KOPT-K1 (cell line): Measurements from ENCODE around the gene HAND2.

Source experiments
- H3K27ac ChIP-seq: fragments of 200-600 bp; sonication (generic); 2 replicates; pipeline ENCODE4 v1.5.1; 2016; ENCODE audit warnings: antibody characterized with exemption, mild to moderate bottlenecking, low read depth, low read length; ENCODE audit not compliant: poor library complexity, severe bottlenecking
- H3K36me3 ChIP-seq: fragments of 200-600 bp; sonication (generic); 2 replicates; pipeline ENCODE4 v1.5.1; 2017; ENCODE audit warnings: antibody characterized with exemption, mild to moderate bottlenecking, low read length, moderate library complexity; ENCODE audit not compliant: insufficient read depth
- H3K9me3 ChIP-seq: fragments of 200-600 bp; sonication (generic); 2 replicates; pipeline ENCODE4 v1.5.1; 2017; ENCODE audit warnings: antibody characterized with exemption, low read length, mild to moderate bottlenecking; ENCODE audit not compliant: insufficient read depth, poor library complexity, severe bottlenecking

HAND2 gene

DNA sequence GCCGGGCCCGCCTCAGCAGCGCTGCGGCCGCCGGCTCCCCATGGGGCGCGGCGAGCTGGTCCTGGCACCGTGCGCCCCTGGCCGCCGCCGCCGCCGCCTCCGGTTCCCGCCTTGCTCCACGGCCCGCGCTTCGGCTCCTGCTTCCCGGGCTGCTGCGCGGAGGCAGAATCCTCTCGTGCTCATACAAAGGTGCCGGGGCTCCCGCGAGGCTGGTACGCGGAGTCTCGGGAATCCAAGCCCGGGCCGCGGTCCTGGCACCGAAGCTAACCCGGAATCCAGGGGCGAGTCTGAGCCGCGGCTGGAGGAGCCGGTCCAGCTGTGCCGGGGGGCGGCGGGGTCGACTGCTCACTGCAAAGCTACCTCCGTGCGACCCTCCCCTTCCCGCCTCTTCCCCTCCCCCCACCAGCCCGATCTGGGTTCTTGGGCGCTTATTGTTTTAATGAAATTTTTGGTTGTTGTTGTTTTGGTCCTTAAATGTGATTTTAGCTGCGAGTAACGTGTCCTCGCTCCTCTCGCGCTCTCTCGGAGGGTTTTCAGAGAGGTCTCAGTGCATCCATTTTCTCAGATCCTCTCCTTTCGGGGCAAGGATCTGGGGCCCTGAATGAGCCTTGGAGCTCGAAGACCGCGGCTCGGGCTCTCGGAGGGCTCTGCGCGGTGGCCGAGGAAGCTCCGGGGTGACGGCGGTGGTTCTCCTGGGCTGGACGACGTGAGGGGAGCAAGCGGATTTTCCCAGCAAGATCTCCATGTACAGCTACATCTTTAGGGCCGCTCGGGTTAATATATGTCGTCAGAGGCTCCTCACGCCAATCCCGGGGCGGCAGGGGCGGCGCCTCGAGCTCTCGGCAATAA lies at the start of gene HAND2:
Gene HAND2, minus strand, starts transcription at position 753 of the 849 bp plus-strand sequence. CDS start 940 bp downstream, outside the sequence.
- H3K27ac ChIP-seq = no peak within 1 kb of the TSS
- peaks cover 10% of the 10 kb centered on the region for H3K9me3 ChIP-seq
- no peaks in the 10 kb centered on the region for H3K36me3 ChIP-seq

DNA sequence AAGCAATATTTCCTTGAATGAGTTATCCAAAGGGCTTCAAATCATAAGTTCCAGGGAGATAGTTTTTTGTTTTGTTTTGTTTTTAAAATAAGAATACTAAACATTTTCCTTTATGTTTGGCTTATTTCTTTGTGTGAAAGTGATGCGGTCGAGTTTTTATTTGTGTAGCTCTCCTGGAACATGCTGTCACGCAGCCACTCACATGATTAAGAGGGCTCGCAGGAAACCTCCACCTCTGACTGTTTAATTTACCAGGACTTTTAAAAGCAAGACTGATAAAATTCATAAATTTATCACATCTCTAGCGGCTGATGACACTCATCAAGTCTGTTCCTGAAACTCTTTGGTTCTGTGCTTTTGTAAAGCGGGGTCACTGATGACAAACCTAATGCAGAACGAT lies 48.9 kb upstream of the HAND2 start:
- Histone ChIP-seq H3K27ac (no peak overlapping the region), H3K36me3 (no peaks in the 10 kb centered on the region), H3K9me3 (no peaks in the 10 kb centered on the region)

DNA sequence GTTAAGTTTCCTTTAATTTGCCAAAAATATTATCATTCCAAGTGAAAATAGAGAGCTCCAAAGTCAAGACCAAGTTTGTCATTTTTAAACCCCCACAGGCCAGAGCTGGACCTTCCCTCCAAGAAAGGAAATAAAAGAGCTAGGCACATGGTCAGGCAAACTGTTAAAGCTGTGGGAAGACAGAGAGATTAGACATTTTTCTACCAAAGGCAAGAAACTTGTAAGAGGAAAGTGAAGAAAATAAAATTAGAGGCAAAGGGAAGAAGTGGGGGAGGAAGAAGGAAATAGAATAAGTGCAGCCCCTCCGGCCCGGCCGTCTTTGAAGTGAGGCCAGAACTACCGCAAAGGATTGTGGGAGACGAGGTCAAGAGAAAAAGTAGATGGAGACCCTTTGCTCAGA lies 47.9 kb upstream of the HAND2 start:
- Histone ChIP-seq H3K27ac (no peak overlapping the region), H3K9me3 (no peaks in the 10 kb centered on the region), H3K36me3 (no peaks in the 10 kb centered on the region)

DNA sequence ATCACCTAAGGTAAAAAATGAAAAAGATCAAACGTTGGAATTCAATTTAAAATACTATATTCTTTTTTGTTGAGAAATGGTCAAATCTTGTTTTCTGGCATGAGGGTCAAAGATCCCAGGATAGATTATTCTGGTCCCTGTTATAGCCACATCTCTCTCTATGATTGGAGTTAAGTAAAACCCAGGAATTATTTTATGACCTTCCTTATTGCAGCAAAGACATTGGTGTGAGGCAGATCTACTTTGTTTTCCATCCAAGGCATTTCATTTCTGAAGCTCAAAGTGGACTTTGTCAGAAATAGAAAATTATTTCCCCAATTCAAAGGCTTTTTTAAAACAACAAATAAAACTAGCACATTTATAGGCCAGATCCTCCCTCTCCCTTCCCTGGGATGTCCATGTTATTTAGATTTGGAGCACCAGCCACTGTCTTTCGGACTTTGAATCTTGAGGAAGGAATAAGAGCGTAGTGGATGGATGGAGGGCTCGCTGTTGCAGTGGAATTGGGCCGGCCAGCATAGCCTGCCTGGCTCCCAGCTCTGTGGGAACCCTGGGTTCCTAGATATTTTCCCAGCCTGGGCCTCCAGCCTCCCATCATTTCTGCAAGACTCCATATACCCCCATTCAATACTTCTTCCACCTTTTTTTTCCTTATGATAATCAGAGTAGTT lies 45.6 kb upstream of the HAND2 start:
- Histone ChIP-seq H3K36me3 (no peaks in the 10 kb centered on the region), H3K27ac (no peak overlapping the region), H3K9me3 (no peaks in the 10 kb centered on the region)

DNA sequence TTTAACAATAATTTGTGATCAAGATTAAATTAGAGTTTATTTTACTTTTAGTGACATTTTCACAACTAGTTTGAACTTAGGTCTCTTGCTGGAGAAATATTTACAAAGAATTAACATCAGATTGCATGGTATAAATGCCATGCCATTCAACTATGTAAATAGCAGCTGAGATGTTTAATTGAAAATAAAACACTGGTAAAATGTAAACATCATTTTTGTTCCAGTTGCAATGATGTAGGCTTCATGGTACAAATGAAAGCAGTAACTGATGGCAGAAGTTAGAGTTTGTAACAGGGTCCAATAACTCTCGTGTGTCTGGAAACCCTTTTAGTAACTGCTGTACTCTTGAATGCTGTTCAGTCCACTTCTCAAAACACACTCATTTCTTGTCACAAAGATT lies 43.7 kb upstream of the HAND2 start:
- Histone ChIP-seq H3K27ac (no peak overlapping the region), H3K36me3 (no peaks in the 10 kb centered on the region), H3K9me3 (no peaks in the 10 kb centered on the region)

DNA sequence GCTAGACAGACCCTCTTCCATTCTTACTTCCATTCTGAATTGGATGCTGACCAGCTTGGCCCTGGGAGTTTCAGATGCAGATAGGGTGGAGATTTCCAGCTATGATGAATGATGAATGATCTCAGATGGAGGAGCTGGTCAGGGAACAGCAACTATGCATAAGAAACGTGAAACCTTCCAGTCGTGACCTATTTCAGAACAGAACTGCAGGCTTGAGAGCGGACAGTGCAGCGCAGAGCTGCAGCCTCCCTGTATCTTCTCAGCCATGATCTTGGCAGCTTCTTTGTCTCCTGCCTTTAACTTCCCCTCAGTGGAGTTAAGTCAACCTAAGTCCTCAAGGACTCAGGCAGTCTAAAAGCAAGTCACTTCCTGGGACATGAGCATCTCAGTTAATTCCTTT lies 43.3 kb upstream of the HAND2 start:
- no peaks in the 10 kb centered on the region for H3K36me3 ChIP-seq
- no peaks in the 10 kb centered on the region for H3K9me3 ChIP-seq
- H3K27ac ChIP-seq = no peak overlapping the region

DNA sequence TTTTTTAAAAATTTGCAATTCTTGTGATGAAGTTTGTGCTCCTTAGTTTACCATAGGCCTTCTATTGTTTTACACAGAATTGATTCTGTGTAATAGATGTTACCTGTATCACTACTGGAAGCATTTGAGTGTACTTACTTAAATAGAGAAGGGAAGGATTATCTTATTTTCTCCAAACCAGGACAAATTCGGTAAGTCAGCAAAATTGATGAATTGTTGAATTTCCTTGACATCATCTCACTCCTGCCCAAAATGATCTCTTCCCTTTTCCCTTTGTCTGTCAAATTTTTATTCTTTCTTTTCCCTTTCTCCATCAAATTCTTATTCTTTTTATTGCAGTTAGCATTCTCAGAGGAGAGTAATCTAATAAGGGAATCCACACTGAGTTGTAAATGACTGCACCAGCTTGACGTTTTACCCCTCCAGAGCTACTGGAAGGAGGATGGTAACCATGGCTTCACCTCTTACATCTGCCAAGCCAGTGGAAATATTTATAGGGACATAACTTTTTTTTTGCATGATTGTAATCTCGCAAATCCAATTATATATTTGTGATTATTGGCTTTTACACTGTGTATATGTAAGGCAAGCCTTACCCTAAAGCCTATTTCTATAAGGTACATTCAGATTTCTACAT lies 42.6 kb upstream of the HAND2 start:
- H3K27ac ChIP-seq = no peak overlapping the region
- H3K36me3 ChIP-seq = no peaks in the 10 kb centered on the region
- H3K9me3 ChIP-seq = no peaks in the 10 kb centered on the region

DNA sequence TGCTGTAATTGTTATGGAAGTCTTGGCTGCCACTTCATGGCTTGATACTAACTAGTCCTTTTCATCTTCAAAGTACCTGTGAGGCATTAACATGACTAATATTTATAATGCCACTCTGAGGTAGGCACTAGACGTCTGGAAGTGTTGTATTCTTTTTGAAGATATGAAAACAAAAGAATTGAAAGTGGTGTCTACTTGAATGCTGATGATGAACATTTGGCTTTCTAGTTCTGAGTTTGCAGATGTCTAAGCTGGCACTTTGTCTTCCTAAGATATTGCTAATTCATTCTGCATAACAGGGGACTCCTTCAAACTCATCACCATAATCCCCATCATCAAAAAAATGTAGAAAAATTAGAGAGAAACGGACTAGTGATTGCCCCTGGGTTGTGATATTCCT lies 41.6 kb upstream of the HAND2 start:
- Histone ChIP-seq H3K9me3 (no peaks in the 10 kb centered on the region), H3K36me3 (no peaks in the 10 kb centered on the region), H3K27ac (no peak overlapping the region)

DNA sequence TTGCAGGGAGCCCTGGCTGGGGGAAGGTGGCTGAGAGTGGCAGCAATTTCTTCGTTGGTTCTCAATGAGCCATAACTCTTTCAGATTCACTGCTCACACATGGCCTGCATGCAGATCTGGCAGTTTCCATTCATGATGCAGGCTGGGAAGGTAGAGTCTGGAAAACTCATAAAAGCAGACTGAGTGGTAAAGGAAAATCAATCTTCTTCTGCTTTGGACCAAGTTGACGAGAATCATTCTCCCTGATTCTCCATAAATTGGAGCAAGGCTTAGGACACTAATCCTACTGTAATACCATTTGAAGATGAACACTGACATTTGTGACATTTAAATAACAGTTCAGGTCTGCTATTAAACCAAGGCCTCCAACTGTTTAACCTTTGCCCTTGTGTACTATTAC lies 35.3 kb upstream of the HAND2 start:
- H3K36me3 ChIP-seq = no peaks in the 10 kb centered on the region
- H3K27ac ChIP-seq = no peak overlapping the region
- no peaks in the 10 kb centered on the region for H3K9me3 ChIP-seq

DNA sequence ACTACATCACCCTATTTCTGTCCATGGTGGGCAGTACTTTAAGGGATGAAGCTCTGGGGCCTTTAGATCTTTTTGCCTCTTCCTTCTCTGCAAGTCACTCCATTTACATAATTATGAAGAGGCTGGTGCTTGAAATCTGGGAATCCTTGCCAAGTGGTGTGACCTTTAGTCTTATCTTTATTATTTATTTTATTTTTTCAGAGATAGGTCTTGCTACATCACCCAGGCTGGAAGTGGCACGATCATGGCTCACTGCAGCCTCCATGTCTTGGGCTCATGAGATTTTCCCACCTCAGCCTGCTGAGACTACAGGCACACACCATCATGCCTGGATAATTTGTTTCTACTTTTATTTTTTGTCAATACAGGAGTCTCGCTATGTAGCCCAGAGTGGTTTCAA lies 34.4 kb upstream of the HAND2 start:
- H3K27ac ChIP-seq = no peak overlapping the region
- H3K9me3 ChIP-seq = no peaks in the 10 kb centered on the region
- no peaks in the 10 kb centered on the region for H3K36me3 ChIP-seq

DNA sequence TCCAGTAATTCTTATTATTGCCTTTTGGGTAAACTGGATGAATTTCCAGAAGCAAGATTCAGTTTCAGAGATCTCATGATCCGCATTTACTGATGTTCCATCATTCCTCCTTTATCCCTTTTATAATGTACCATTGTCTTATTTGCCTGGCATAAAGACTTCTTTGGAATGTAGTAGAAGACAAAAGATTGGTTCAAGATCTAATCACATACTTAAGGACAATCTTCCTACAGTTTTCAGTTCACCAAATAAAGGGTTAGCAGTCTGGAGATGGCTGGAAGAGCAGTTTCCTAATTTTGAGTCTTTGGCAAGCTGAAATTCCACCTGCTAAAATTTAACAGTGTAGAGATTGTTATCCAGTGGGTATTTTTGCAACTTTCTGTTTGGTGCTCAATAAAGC lies 30.9 kb upstream of the HAND2 start:
- H3K9me3 ChIP-seq = no peaks in the 10 kb centered on the region
- no peaks in the 10 kb centered on the region for H3K36me3 ChIP-seq
- no peak overlapping the region for H3K27ac ChIP-seq

DNA sequence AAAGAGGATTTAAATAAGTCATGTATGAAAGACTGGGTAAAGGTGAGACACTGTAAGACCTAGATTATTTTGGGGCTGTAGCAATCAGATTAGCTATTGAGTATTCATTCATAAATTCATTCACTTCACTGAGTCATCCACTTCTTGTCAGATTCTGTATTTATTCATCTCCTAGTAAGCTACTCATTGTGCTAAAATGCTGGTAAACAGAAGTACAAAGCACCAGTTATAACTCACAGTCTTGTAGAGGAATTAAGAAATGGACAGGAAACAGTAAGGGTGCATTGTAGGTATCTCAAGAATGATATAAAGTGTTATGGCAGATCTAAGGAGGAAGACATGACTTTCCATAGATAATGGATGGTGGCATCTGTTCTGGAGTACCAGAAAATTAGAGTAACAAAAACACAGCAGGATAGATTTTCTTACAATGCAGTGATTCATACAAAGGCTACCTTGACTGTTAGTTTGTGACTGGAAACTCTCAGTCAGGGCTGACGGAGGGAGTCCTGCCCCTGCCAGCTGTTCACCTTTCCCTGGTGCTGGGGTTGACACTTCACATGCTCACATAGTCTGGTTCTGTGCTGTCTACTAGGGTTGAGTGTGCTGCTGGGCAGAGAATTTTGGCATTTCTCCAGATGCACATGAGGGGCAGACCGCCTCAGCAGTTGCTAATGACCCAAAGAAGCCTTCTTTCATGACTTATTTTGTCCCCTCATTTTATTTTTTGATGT lies 26.5 kb upstream of the HAND2 start:
- Histone ChIP-seq H3K36me3 (no peaks in the 10 kb centered on the region), H3K9me3 (no peaks in the 10 kb centered on the region), H3K27ac (no peak overlapping the region)

DNA sequence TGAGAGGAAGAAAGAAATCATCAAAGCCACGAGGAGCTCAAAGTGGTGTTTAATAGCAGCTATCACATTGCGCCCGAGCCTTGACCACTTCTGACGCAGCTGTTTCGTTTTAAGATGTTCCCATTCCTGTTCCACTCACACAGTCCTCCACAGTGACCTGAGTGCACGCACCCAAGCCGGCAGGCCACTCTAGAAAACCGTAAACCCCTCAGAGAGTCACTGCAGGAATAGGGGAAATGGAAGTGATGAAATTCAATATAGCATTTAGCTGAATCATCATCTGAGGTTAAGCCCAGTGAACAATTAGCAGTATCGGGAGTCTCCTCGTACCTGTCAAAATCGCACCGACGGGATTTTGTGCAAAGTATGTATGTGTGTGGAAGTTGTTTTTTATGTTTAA lies 17.9 kb upstream of the HAND2 start:
- H3K27ac ChIP-seq = no peak overlapping the region
- H3K9me3 ChIP-seq = no peaks in the 10 kb centered on the region
- no peaks in the 10 kb centered on the region for H3K36me3 ChIP-seq

DNA sequence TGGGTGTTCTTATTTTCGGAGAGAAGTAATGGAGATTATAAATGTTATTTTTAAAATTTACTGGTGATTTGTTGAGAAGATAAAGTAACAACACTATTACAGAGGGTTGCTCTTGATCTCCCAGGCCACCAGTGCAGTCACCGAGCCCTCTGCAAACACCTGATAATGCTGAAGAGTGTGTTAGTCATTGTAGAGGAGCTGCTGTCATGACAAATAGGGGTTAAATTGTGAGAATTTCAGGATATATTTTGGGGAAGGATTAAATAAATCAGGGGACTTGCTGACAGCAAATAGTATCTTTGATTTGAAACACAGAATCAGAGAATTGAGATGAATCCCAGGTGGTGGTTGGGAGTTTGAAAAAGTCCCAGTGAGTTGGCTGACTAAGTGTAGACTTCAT lies 16.7 kb upstream of the HAND2 start:
- no peaks in the 10 kb centered on the region for H3K36me3 ChIP-seq
- H3K9me3 ChIP-seq = no peaks in the 10 kb centered on the region
- no peak overlapping the region for H3K27ac ChIP-seq

DNA sequence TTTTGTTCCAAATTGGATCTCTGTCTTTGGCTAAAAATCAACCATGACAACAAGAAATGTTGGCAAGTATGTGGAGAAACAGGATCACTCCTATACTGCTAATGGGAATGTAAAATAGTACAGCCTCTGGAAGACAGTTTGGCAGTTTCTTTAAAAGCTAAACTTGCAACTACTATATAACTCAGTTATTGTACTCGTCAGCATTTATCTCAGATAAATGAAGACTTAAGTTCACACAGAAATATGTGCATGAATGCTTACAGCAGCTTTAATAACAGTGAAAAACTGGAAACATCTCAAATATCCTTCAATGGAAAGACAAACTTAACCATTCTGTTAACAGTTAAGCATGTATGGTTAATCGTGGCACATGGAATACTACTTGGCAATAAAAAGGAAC lies 15.4 kb upstream of the HAND2 start:
- Histone ChIP-seq H3K9me3 (no peaks in the 10 kb centered on the region), H3K27ac (no peak overlapping the region), H3K36me3 (no peaks in the 10 kb centered on the region)
